WTC11 (cell line): ENCODE results near the gene CHKA. TPM values are rescaled to one million over a fixed set of nuclear protein-coding genes. Genes with fewer than 3 reads are reported as not detected.

Source experiments
- ATAC-seq: fragments of 200-7000 bp; cut with Tn5 transposase; 2 replicates; pipeline ENCODE4 v1.10.0; 2021; ENCODE audit warnings: mild to moderate bottlenecking, moderate library complexity
- CTCF ChIA-PET: fragments of 300-600 bp; sonication (Branson Sonifier 250); formaldehyde crosslinking; loops from one replicate; lab custom pipeline; 2021; ENCODE audit warnings: antibody characterized with exemption; lab: Charles Lee
- POLR2A ChIA-PET: fragments of 350-600 bp; sonication (Branson Sonifier 250); formaldehyde crosslinking; loops from one replicate; lab custom pipeline; 2021; ENCODE audit warnings: antibody characterized with exemption; lab: Charles Lee
- DNase-seq: peaks from one replicate; pipeline ENCODE4 v3.0.0; 2021; ENCODE audit warnings: low spot score
- H3K27ac Mint-ChIP-seq: 2 replicates; pipeline ENCODE4 v1.8.0; 2021; ENCODE audit warnings: mixed read lengths
- H3K27me3 Mint-ChIP-seq: 2 replicates; pipeline ENCODE4 v1.8.0; 2021; ENCODE audit warnings: low read depth, mild to moderate bottlenecking, moderate library complexity, mixed read lengths
- H3K36me3 Mint-ChIP-seq: 2 replicates; pipeline ENCODE4 v1.8.0; 2021; ENCODE audit warnings: mixed read lengths
- H3K4me1 Mint-ChIP-seq: 2 replicates; pipeline ENCODE4 v1.8.0; 2022; ENCODE audit warnings: mixed read lengths
- H3K4me3 Mint-ChIP-seq: 2 replicates; pipeline ENCODE4 v1.8.0; 2021; ENCODE audit warnings: mild to moderate bottlenecking, moderate library complexity, mixed read lengths
- H3K9me3 Mint-ChIP-seq: 2 replicates; pipeline ENCODE4 v1.8.0; 2021; ENCODE audit warnings: mixed read lengths
- ARID4B ChIP-seq: sonication (generic); formaldehyde crosslinking; IDR thresholded peaks from 2 replicates; pipeline ENCODE4 v1.8.0; 2023; ENCODE audit warnings: missing genetic modification reagents, mild to moderate bottlenecking, borderline replicate concordance
- ATF2 ChIP-seq: sonication (generic); formaldehyde crosslinking; IDR thresholded peaks from 2 replicates; pipeline ENCODE4 v1.8.1; 2022; ENCODE audit warnings: low read depth, missing genetic modification reagents, borderline replicate concordance
- ATF3 ChIP-seq: sonication (generic); formaldehyde crosslinking; conservative IDR thresholded peaks from 2 replicates; pipeline ENCODE4 v1.8.1; 2022; ENCODE audit warnings: mild to moderate bottlenecking, missing genetic modification reagents
- E2F1 ChIP-seq: sonication (generic); formaldehyde crosslinking; IDR thresholded peaks from 2 replicates; pipeline ENCODE4 v1.8.0; 2022; ENCODE audit warnings: mild to moderate bottlenecking, missing genetic modification reagents
- E2F4 ChIP-seq: sonication (generic); formaldehyde crosslinking; IDR thresholded peaks from 2 replicates; pipeline ENCODE4 v1.8.1; 2022; ENCODE audit warnings: low read depth, mild to moderate bottlenecking, moderate library complexity, missing genetic modification reagents, borderline replicate concordance
- E2F5 ChIP-seq: sonication (generic); formaldehyde crosslinking; IDR thresholded peaks from 2 replicates; pipeline ENCODE4 v1.8.1; 2022; ENCODE audit warnings: mild to moderate bottlenecking, moderate library complexity, missing genetic modification reagents
- ELF4 ChIP-seq: sonication (generic); formaldehyde crosslinking; IDR thresholded peaks from 2 replicates; pipeline ENCODE4 v1.8.1; 2022; ENCODE audit warnings: low read depth, mild to moderate bottlenecking, moderate library complexity, missing genetic modification reagents
- FOXK1 ChIP-seq: sonication (generic); formaldehyde crosslinking; IDR thresholded peaks from 2 replicates; pipeline ENCODE4 v1.8.0; 2022; ENCODE audit warnings: mild to moderate bottlenecking, moderate library complexity, missing genetic modification reagents
- GRHL2 ChIP-seq: fragments of 250-450 bp; sonication (Bioruptor Pico); IDR thresholded peaks from 2 replicates; pipeline ENCODE4 v1.8.0; 2022; ENCODE audit warnings: mild to moderate bottlenecking, moderate library complexity; ENCODE audit not compliant: insufficient replicate concordance, severe bottlenecking
- IRF2 ChIP-seq: sonication (generic); formaldehyde crosslinking; IDR thresholded peaks from 2 replicates; pipeline ENCODE4 v1.8.0; 2022; ENCODE audit warnings: low read depth, missing genetic modification reagents, borderline replicate concordance
- JAZF1 ChIP-seq: fragments of 250-450 bp; sonication (Bioruptor Pico); IDR thresholded peaks from 2 replicates; pipeline ENCODE4 v1.9.0; 2021; ENCODE audit warnings: moderate library complexity, mild to moderate bottlenecking, inconsistent platforms
- JUN ChIP-seq: sonication (generic); formaldehyde crosslinking; IDR thresholded peaks from 2 replicates; pipeline ENCODE4 v1.8.0; 2023; ENCODE audit warnings: mild to moderate bottlenecking, missing genetic modification reagents
- MXD4 ChIP-seq: fragments of 250-450 bp; sonication (Bioruptor Pico); IDR thresholded peaks from 2 replicates; pipeline ENCODE4 v1.8.0; 2021; ENCODE audit warnings: mild to moderate bottlenecking, moderate library complexity, borderline replicate concordance
- NFATC4 ChIP-seq: fragments of 250-450 bp; sonication (Bioruptor Pico); IDR thresholded peaks from 2 replicates; pipeline ENCODE4 v1.9.0; 2021; ENCODE audit warnings: mild to moderate bottlenecking
- SOX15 ChIP-seq: fragments of 250-450 bp; sonication (Bioruptor Pico); IDR thresholded peaks from 2 replicates; pipeline ENCODE4 v1.9.0; 2021; ENCODE audit warnings: mild to moderate bottlenecking
- TEAD1 ChIP-seq: sonication (generic); formaldehyde crosslinking; IDR thresholded peaks from 2 replicates; pipeline ENCODE4 v1.8.0; 2022; ENCODE audit warnings: mild to moderate bottlenecking, missing genetic modification reagents
- ZNF121 ChIP-seq: sonication (generic); formaldehyde crosslinking; IDR thresholded peaks from 2 replicates; pipeline ENCODE4 v1.8.0; 2023; ENCODE audit warnings: missing genetic modification reagents
- ZNF423 ChIP-seq: fragments of 250-450 bp; sonication (Bioruptor Pico); IDR thresholded peaks from 2 replicates; pipeline ENCODE4 v2.1.2; 2022; ENCODE audit warnings: mild to moderate bottlenecking, moderate library complexity
- ZNF671 ChIP-seq: fragments of 250-450 bp; sonication (Bioruptor Pico); IDR thresholded peaks from 2 replicates; pipeline ENCODE4 v1.8.0; 2021; ENCODE audit warnings: mild to moderate bottlenecking
- total RNA-seq: library from RNA; stranded (reverse); gene quantifications from 3 replicates; pipeline ENCODE4 v1.2.3, GENCODE V29; 2021

The CHKA gene
- total RNA-seq, 1 experiment from 2014 or later, result 76.1 TPM

GRCh38 chr11:68160100-68160695 lies 39.0 kb upstream of the CHKA start (continued):
- TF ChIP-seq GRHL2 (CRISPR knock-in tag), result no peak
- no peak for TF ChIP-seq NFATC4 (CRISPR knock-in tag)

GRCh38 chr11:68159665-68160064 lies 38.5 kb upstream of the CHKA start:
- Mint-ChIP-seq H3K9me3 (no peaks in the 10 kb centered on the region), H3K4me1 (peaks cover 4% of the 10 kb centered on the region; the same call in 1 of the 2 replicates), H3K36me3 (peaks cover 11% of the 10 kb centered on the region), H3K4me3 (no peak overlapping the region), H3K27ac (no peak overlapping the region), H3K27me3 (no peaks in the 10 kb centered on the region)
- no peak for ATAC-seq
- POLR2A ChIA-PET, result no interaction called here
- TF ChIP-seq ZNF121 (CRISPR knock-in tag), result no peak
- TF ChIP-seq E2F5 (CRISPR knock-in tag), result no peak
- no peak for TF ChIP-seq JUN
- TF ChIP-seq E2F4 (CRISPR knock-in tag), result no peak
- no peak for TF ChIP-seq ATF2 (CRISPR knock-in tag)
- TF ChIP-seq TEAD1 (CRISPR knock-in tag), result no peak
- no peak for TF ChIP-seq ELF4 (CRISPR knock-in tag)
- no peak for DNase-seq
- CTCF ChIA-PET, result no interaction called here

- H3K27ac Mint-ChIP-seq, result no peak overlapping the region
- no peaks in the 10 kb centered on the region for H3K9me3 Mint-ChIP-seq
- ATAC-seq (no peak), DNase-seq (no peak)
- ChIA-PET POLR2A (no interaction called here), CTCF (no interaction called here)
- H3K27me3 Mint-ChIP-seq, result no peaks in the 10 kb centered on the region
- H3K4me3 Mint-ChIP-seq, result no peak overlapping the region
- TF ChIP-seq MXD4 (no peak), SOX15 (no peak), IRF2 (CRISPR knock-in tag) (no peak), ARID4B (CRISPR knock-in tag) (no peak), E2F1 (CRISPR knock-in tag) (no peak), NFATC4 (CRISPR knock-in tag) (no peak), FOXK1 (no peak), ZNF423 (no peak), ATF3 (CRISPR knock-in tag) (no peak), JAZF1 (no peak), ZNF671 (CRISPR knock-in tag) (no peak), ELF4 (CRISPR knock-in tag) (no peak)
- peaks cover 11% of the 10 kb centered on the region for H3K36me3 Mint-ChIP-seq
- peaks cover 4% of the 10 kb centered on the region; the same call in 1 of the 2 replicates for H3K4me1 Mint-ChIP-seq
Observed at GRCh38 chr11:68159161-68159560, 38.0 kb upstream of the CHKA start.
